ENCODE results near the gene TCERG1L.

- TF ChIP-seq CTCF (IDR thresholded peaks at IDR 0.05) = no peak
- TF ChIP-seq EP300 (IDR thresholded peaks at IDR 0.05) = no peak
These were observed 223.9 kb downstream of the TCERG1L start for GRCh38 chr10:131087464-131088215.

Measured in gastroesophageal sphincter (tissue), 3 donors.